ENCODE results near the gene MDH1.
"Not testable (repeated sequence)": the region's sequence is repeated elsewhere in the genome, so short reads cannot be mapped to it uniquely, and the experiment has no call there.

MDH1 gene

GRCh38 chr2:63591566-63592175 is 2.9 kb downstream of the MDH1 start:
- H3K27ac ChIP-seq = no peak overlapping the region
- TF ChIP-seq ZFX (IDR thresholded peaks at IDR 0.05) (no peak), CTCF (conservative IDR thresholded peaks at IDR 0.05) (no peak)

DNA sequence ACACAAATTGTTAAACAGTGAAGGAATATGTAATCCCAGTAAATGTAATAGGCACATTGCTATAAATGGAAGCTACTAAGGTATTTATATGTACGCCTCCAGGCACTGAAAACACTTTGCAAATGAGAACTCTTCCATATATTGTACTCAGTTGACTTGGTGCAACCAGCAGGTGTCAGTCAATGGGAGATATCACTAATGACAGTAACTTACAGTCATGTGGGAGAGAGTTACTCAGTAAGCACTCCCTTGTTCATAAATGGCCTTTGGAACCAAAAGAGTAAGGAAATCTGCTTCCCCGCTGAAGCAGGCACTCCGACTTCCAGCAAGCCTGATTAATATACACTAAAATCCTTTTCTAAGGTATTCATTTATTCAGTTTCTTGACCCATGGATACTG is 5.9 kb downstream of the MDH1 start:
- no peak overlapping the region for H3K27ac ChIP-seq
- no peak for TF ChIP-seq CTCF (conservative IDR thresholded peaks at IDR 0.05)
- no peak for TF ChIP-seq ZFX (IDR thresholded peaks at IDR 0.05)

- TF ChIP-seq CTCF (conservative IDR thresholded peaks at IDR 0.05) (no peak), ZFX (IDR thresholded peaks at IDR 0.05) (no peak)
- H3K27ac ChIP-seq = no peak overlapping the region
Observed at GRCh38 chr2:63596401-63596883, 7.7 kb downstream of the MDH1 start.

DNA sequence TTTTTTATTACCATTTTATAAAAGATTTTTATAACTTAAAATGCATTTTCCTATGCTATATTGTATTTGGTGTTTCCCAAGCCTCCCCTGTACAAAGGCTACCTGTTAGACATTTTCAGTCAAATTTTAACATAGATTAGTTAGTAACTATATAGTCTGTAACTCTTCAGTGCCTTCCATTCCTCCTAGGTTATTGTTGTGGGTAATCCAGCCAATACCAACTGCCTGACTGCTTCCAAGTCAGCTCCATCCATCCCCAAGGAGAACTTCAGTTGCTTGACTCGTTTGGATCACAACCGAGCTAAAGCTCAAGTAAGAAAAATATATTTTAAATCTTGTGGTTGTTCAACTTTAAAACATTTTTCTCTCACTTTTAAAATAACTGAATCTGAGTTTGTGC is 10.2 kb downstream of the MDH1 start:
- no peak overlapping the region for H3K27ac ChIP-seq
- TF ChIP-seq CTCF (conservative IDR thresholded peaks at IDR 0.05) = no peak
- no peak for TF ChIP-seq ZFX (IDR thresholded peaks at IDR 0.05)

DNA sequence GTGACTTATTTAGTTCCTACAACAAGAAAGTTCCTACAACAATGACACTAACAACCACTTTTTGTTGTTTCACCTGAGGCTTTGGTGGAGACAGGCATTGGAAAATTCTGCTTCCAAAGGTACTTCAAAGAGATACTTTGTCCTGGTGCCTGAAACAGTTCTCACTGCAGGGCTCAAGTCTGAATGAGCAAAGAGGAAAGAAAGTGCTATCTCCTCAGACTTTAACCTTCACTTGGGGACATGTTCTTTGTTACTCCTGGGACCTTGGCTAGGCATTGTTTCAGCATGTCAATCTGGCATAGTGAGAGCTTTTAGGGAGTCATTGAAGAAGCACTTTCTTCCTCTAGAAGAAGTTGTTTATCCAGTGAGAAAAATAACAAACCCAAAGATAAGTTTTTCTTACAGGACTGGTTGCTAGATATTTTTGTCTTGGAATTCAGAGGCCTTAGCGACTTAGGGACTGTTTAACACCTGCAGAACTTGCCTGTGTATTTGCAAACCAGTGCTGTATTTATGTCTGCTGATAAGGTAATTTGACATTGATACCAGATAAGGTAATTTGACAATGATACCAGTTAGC is 12.2 kb downstream of the MDH1 start:
- TF ChIP-seq CTCF (conservative IDR thresholded peaks at IDR 0.05) (no peak), ZFX (IDR thresholded peaks at IDR 0.05) (no peak)
- no peak overlapping the region for H3K27ac ChIP-seq

GRCh38 chr2:63604666-63605065 is 15.9 kb downstream of the MDH1 start:
- TF ChIP-seq ZFX (IDR thresholded peaks at IDR 0.05) = no peak
- TF ChIP-seq CTCF (conservative IDR thresholded peaks at IDR 0.05) = no peak
- no peak overlapping the region for H3K27ac ChIP-seq

DNA sequence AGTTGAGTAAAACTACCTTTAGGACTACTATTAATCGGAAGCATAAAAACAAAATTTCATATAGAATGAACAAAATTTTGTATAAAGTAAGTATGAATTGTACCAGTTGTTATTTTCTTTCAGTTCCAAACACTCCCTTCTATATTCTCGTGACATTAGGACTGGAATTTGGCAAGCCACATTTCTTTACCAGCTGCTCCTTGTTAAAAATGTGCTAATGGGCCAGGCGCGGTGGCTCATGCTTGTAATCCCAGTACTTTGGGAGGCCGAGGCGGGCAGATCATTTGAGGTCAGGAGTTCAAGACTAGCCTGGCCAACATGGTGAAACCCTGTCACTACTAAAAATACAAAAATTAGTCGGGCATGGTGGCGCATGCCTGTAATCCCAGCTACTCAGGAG is 20.1 kb downstream of the MDH1 start:
- H3K27ac ChIP-seq = not testable (repeated sequence)

DNA sequence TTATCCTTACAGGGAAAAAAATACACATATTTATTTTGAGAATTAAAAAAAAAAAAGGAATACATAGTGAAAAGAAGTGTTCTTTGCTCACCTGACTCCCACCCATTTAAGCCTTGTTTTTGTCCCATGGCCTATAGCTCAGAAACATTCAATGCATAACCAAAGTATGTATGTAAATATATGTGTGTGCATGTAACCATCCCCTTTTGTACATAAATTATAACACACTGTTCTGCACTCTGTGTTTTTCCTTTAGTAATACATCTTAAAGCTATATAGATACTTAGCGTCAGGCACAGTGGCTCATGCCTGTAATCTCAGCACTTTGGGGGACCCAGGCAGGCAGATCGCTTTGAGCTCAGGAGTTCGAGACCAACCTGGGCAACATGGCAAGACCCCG is 21.8 kb downstream of the MDH1 start:
- TF ChIP-seq ZFX (IDR thresholded peaks at IDR 0.05) (no peak), CTCF (conservative IDR thresholded peaks at IDR 0.05) (no peak)
- no peak overlapping the region for H3K27ac ChIP-seq

Measured in C4-2B (cell line).